Neutrophil (primary cell): ENCODE results near the gene ATP13A2.

Source experiments
- H3K27ac ChIP-seq: fragments of 200-600 bp; sonication (generic); 2 replicates; pipeline ENCODE4 v1.5.1; 2016; ENCODE audit warnings: mild to moderate bottlenecking, moderate library complexity
- H3K27me3 ChIP-seq: fragments of 200-600 bp; sonication (generic); 2 replicates; pipeline ENCODE4 v1.6.0; 2016; ENCODE audit warnings: mild to moderate bottlenecking
- H3K36me3 ChIP-seq: fragments of 200-600 bp; sonication (generic); 2 replicates; pipeline ENCODE4 v1.5.1; 2017
- H3K4me1 ChIP-seq, 2 experiments: fragments of 200-600 bp in 1 of 2; sonication (generic) in 1 of 2; 1 replicate in 1 of 2; 2 replicates in 1 of 2; pipeline versions ENCODE4 v1.5.1 to v1.6.1; 2013 to 2016; ENCODE audit warnings: low read depth in 1 of 2, low read length in 1 of 2, mild to moderate bottlenecking in 1 of 2, moderate library complexity in 1 of 2; ENCODE audit not compliant: control insufficient read depth in 1 of 2, insufficient read depth in 1 of 2
- H3K4me3 ChIP-seq, 2 experiments: fragments of 200-600 bp in 1 of 2; sonication (generic) in 1 of 2; 1 replicate in 1 of 2; 2 replicates in 1 of 2; pipeline ENCODE4 v1.5.1; 2013 to 2016; ENCODE audit warnings: low read depth in 1 of 2, low read length in 1 of 2, mild to moderate bottlenecking in 1 of 2, moderate library complexity in 1 of 2
- H3K9me3 ChIP-seq: fragments of 200-600 bp; sonication (generic); 2 replicates; pipeline ENCODE4 v1.5.1; 2016
- TF ChIP-seq, protein P1 (sequence below): fragments of 200-600 bp; sonication (generic); IDR thresholded peaks from 2 replicates; pipeline ENCODE4 v1.5.1; 2016; ENCODE audit warnings: antibody characterized with exemption

Gene ATP13A2, protein sequence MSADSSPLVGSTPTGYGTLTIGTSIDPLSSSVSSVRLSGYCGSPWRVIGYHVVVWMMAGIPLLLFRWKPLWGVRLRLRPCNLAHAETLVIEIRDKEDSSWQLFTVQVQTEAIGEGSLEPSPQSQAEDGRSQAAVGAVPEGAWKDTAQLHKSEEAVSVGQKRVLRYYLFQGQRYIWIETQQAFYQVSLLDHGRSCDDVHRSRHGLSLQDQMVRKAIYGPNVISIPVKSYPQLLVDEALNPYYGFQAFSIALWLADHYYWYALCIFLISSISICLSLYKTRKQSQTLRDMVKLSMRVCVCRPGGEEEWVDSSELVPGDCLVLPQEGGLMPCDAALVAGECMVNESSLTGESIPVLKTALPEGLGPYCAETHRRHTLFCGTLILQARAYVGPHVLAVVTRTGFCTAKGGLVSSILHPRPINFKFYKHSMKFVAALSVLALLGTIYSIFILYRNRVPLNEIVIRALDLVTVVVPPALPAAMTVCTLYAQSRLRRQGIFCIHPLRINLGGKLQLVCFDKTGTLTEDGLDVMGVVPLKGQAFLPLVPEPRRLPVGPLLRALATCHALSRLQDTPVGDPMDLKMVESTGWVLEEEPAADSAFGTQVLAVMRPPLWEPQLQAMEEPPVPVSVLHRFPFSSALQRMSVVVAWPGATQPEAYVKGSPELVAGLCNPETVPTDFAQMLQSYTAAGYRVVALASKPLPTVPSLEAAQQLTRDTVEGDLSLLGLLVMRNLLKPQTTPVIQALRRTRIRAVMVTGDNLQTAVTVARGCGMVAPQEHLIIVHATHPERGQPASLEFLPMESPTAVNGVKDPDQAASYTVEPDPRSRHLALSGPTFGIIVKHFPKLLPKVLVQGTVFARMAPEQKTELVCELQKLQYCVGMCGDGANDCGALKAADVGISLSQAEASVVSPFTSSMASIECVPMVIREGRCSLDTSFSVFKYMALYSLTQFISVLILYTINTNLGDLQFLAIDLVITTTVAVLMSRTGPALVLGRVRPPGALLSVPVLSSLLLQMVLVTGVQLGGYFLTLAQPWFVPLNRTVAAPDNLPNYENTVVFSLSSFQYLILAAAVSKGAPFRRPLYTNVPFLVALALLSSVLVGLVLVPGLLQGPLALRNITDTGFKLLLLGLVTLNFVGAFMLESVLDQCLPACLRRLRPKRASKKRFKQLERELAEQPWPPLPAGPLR

DNA sequence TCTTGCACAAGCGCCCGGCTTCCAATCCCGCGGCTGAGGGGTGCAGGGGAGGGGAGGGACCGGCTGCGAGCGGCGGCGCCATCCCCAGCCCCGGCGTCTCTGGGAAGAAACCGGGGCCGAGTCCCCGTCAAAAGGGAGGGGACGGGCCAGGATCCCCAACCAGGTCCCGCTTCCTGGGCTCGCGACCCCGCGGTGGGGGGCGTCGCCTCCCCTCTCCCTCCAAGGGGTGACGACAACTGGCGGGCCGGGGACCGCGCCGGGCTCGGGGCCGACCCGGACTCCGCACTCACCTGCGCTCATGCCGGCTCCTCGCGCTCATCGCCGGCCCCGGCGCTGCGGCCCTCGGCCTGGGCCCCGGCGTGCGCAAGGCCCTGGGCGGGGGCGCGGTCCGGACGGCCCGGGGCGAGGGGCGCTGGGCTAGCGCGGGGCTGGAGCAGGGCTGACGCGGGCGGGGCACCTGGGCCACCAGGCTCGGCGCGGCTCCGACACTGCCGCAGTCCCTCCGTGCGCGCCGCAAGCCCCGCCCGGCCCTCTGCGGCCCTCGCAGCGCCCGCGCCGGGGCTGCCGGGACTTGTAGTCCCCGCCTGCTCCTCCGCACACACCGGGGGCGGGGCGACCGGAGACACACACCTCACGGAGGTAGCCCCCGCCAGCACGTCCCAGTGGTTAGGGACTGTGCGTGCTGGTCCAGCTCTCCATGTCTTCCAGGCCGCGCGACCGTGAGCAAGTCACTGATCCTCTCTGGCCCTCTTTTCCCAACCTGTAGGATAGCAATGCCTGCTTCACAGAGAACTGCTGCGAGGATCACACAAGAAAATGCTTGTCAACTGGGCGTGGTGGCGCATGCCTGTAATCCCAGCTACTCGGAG is at the start of gene ATP13A2:
Gene ATP13A2, minus strand, starts transcription at position 490 of the 869 bp plus-strand sequence. Its CDS starts 190 bp downstream, at position 300.
- Histone ChIP-seq H3K36me3 (no peaks in the 10 kb centered on the region), H3K4me3 (peak within 1 kb of the TSS; percentile 68 to 71), H3K9me3 (no peaks in the 10 kb centered on the region), H3K4me1 (peaks cover 65 to 69% of the 10 kb centered on the region in 2 experiments), H3K27ac (peak within 1 kb of the TSS; percentile 45), H3K27me3 (no peaks in the 10 kb centered on the region)
- TF ChIP-seq, protein P1, sequence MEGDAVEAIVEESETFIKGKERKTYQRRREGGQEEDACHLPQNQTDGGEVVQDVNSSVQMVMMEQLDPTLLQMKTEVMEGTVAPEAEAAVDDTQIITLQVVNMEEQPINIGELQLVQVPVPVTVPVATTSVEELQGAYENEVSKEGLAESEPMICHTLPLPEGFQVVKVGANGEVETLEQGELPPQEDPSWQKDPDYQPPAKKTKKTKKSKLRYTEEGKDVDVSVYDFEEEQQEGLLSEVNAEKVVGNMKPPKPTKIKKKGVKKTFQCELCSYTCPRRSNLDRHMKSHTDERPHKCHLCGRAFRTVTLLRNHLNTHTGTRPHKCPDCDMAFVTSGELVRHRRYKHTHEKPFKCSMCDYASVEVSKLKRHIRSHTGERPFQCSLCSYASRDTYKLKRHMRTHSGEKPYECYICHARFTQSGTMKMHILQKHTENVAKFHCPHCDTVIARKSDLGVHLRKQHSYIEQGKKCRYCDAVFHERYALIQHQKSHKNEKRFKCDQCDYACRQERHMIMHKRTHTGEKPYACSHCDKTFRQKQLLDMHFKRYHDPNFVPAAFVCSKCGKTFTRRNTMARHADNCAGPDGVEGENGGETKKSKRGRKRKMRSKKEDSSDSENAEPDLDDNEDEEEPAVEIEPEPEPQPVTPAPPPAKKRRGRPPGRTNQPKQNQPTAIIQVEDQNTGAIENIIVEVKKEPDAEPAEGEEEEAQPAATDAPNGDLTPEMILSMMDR, result no peak

DNA sequence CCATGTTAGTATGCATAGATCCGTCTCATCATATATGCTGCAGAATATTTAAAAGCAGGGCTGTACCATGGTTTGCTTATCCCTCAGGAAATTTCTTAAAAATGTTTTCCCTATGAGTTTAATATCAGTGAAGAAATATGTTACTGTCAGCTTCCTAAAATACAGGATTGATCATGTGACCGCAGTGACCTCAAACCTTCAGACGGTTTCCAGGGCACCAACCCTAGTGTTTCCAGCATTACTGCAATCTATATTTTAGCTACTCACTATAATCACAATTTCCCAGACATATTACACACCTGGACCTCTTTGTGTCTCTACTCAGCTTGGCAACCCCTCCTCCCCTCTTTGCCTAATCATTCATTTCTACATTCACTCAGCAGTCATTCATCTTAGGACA is 49.8 kb upstream of the ATP13A2 start:
- TF ChIP-seq, protein P1, result no peak
- peak overlapping the region; percentile 95 for H3K27ac ChIP-seq
- H3K9me3 ChIP-seq, result no peaks in the 10 kb centered on the region

DNA sequence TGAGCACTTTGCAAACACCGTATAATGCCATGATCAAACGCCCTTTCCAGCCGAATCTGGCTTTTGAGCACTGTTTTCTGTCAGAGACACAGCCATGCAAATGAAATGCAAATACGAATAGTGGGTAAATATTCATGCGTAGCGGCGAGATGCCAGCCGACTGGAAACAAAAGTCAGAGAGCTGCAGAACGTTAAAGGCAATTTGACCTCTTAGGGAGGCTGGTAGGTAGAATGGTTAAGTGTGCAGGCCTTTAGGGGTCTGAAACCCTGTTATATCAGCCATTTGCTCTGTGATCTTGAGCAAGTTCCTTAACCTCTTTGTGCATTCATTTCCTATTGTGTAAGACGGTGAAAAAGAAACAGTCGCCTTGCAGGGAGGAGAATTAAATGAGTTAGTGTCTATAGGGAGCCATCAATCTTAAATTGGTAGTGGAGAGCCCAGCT is 48.6 kb upstream of the ATP13A2 start:
- no peaks in the 10 kb centered on the region for H3K36me3 ChIP-seq
- peak overlapping the region; percentile 95 for H3K27ac ChIP-seq
- TF ChIP-seq, protein P1, result no peak
- H3K4me1 ChIP-seq, result peaks cover 62 to 63% of the 10 kb centered on the region in 2 experiments
- H3K27me3 ChIP-seq, result no peaks in the 10 kb centered on the region
- H3K4me3 ChIP-seq, result peak overlapping the region; percentile 35 to 54
- no peaks in the 10 kb centered on the region for H3K9me3 ChIP-seq

More for the DNA sequence above, 49.8 kb upstream of the ATP13A2 start:
- H3K4me1 ChIP-seq, result peaks cover 73 to 74% of the 10 kb centered on the region in 2 experiments
- H3K4me3 ChIP-seq, result peak overlapping the region; percentile 29 to 54
- H3K36me3 ChIP-seq, result no peaks in the 10 kb centered on the region
- H3K27me3 ChIP-seq, result no peaks in the 10 kb centered on the region

DNA sequence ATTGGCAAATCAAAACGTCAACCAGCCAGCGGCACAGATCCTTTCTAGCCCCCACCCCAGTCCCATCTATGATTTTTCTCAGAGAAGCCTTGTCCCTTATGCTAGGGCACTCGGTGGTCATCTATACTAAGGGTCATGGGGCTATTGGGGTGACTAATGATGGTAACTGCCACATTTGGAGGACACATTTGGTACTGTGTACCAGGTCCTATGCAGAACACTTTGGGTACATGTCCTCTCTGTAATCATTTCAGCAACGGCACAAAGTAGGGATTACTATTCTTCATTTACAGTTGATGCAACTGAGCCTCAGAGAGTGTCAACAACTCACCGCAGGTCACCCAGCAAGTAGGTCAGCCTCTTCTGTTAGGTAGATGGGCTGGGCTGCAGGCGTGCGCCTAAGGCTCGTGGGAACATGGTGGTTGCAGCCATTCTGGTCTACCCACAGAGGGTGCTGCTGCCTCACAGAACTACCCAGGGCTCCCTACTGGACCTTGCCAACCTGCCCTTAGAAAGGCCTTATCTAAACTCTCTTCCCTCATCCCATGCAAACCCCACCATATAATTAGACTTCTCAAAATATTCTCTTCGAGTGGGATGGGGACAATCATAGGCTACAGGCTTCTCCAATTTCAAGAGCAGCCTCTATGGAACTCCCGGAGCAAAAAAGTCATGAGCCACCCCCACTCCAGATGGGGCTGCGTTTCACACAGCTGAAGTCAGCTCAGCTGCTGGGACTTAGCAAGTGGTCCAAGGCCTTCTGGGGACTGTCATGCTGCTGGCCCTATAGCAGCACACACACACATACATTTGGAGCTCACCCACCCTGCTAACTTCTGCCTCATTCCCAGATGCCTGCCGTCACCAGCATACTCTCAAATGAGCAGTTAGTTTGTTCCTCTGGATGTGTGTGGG is 47.9 kb upstream of the ATP13A2 start:
- TF ChIP-seq, protein P1, result peak; percentile 92
- Histone ChIP-seq H3K27me3 (no peaks in the 10 kb centered on the region), H3K4me3 (peak overlapping the region; percentile 35 to 54), H3K27ac (peak overlapping the region; percentile 95), H3K9me3 (no peaks in the 10 kb centered on the region), H3K4me1 (peaks cover 55 to 56% of the 10 kb centered on the region in 2 experiments), H3K36me3 (no peaks in the 10 kb centered on the region)
